Common myeloid progenitor, CD34-positive (primary cell): ENCODE results near the gene PRKAR1B.
"Not testable (repeated sequence)": the region's sequence is repeated elsewhere in the genome, so short reads cannot be mapped to it uniquely, and the experiment has no call there.

Source experiments
- CTCF ChIA-PET: fragments of 350-600 bp; sonication (Branson Sonifier 250); formaldehyde crosslinking; loops from one replicate; lab custom pipeline; 2021; ENCODE audit warnings: antibody characterized with exemption; lab: Charles Lee
- POLR2A ChIA-PET: fragments of 350-600 bp; sonication (Branson Sonifier 250); formaldehyde crosslinking; loops from one replicate; lab custom pipeline; 2021; ENCODE audit warnings: antibody characterized with exemption; lab: Charles Lee
- DNase-seq, 3 donors: peaks; one replicate each; pipeline versions ENCODE4 v3.0.0 to v3.0.0-alpha.2; 2013
- H3K27ac ChIP-seq, 2 experiments: 1 replicate in 1 of 2; 2 replicates in 1 of 2; pipeline ENCODE4 v1.7.0; 2013; ENCODE audit warnings: inconsistent platforms in 2 of 2, low read length in 2 of 2, mild to moderate bottlenecking in 2 of 2, low read depth in 1 of 2, moderate library complexity in 1 of 2; ENCODE audit not compliant: severe bottlenecking in 2 of 2, insufficient read depth in 1 of 2, poor library complexity in 1 of 2
- H3K27me3 ChIP-seq, 5 experiments: replicated peaks in 2 of 5; 1 replicate in 3 of 5; 2 replicates in 2 of 5; pipeline versions ENCODE4 v1.6.1 to v1.7.0; 2013; ENCODE audit warnings: low read length in 4 of 5, mild to moderate bottlenecking in 2 of 5, moderate library complexity in 2 of 5, inconsistent platforms in 1 of 5; ENCODE audit not compliant: insufficient read depth in 5 of 5, control insufficient read depth in 4 of 5
- H3K36me3 ChIP-seq, 4 experiments: 1 replicate in 2 of 4; 2 replicates in 2 of 4; pipeline versions ENCODE4 v1.6.1 to v1.7.0; 2013; ENCODE audit warnings: low read length in 3 of 4, control low read depth in 1 of 4, mild to moderate bottlenecking in 1 of 4; ENCODE audit not compliant: control insufficient read depth in 4 of 4, insufficient read depth in 4 of 4
- H3K4me1 ChIP-seq, 4 experiments: 1 replicate in 3 of 4; 2 replicates in 1 of 4; pipeline versions ENCODE4 v1.6.1 to v1.7.1; 2013; ENCODE audit warnings: low read length in 3 of 4, mild to moderate bottlenecking in 3 of 4, control low read depth in 1 of 4, inconsistent platforms in 1 of 4, moderate library complexity in 1 of 4; ENCODE audit not compliant: control insufficient read depth in 4 of 4, insufficient read depth in 4 of 4; ENCODE audit errors: control extremely low read depth in 1 of 4
- H3K4me3 ChIP-seq, 7 experiments: 1 replicate in 4 of 7; 2 replicates in 3 of 7; pipeline versions ENCODE4 v1.5.1 to v1.7.0; 2013; ENCODE audit warnings: mild to moderate bottlenecking in 7 of 7, low read length in 6 of 7, moderate library complexity in 6 of 7, inconsistent platforms in 2 of 7, low read depth in 2 of 7, control low read depth in 1 of 7; ENCODE audit not compliant: insufficient read depth in 4 of 7, control insufficient read depth in 1 of 7; ENCODE audit errors: extremely low read depth in 1 of 7
- H3K9me3 ChIP-seq, 5 experiments: 1 replicate in 4 of 5; 2 replicates in 1 of 5; pipeline versions ENCODE4 v1.6.1 to v1.7.1; 2013; ENCODE audit warnings: low read length in 4 of 5, mild to moderate bottlenecking in 2 of 5, inconsistent platforms in 1 of 5, low read depth in 1 of 5, moderate library complexity in 1 of 5; ENCODE audit not compliant: control insufficient read depth in 4 of 5, insufficient read depth in 2 of 5; ENCODE audit errors: control extremely low read depth in 1 of 5
- WGBS: methylation state at CpG from one replicate; pipeline ENCODE4 v1.1.5; 2013; ENCODE audit not compliant: insufficient coverage; 5-methylcytosine and 5-hydroxymethylcytosine counted together

Gene PRKAR1B

DNA sequence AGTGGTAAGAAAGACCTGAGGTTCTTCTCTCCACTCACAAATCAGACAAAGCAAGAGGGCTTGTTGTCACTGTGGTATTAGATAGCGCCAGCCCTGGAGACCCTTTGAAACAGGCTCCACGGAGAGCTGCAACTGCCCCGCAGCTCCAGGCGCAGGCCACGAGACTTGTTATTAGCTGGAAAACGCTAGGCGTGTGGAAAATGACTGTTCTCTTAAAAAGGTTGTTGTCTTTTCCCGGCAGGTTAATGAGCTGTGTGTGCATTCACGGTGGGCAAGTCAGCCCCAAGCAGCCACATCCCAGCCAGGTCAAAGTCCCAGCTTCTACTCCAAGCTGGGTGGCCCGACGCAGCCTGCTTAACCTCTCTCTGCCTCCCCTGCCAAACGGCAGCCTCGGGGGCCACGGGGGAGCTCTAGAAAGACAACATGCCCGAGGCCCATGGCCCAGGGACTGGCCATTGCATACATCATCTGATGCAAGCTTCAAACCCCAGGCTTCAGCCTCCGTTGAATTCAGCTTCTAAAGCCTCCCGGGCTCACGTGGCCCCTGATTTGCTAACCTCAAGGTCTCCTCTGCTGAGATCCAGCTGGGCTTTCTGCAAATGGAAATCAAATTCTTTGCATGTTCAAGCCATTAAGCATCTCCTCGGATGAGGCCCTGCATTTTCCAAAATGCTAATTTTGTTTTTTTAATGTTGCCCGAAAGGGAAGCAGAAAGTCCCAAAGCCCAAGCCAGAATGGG lies 61.9 kb downstream of the PRKAR1B start:
- DNase-seq: no peak
- 97% methylated on average over 13 of the region's 20 CpGs for WGBS
- Histone ChIP-seq H3K36me3 (no peaks in the 10 kb centered on the region), H3K27ac (no peak overlapping the region), H3K27me3 (no peaks in the 10 kb centered on the region), H3K9me3 (no peaks in the 10 kb centered on the region), H3K4me1 (peaks cover 0 to 16% (median 12%) of the 10 kb centered on the region in 4 experiments), H3K4me3 (no peak overlapping the region)
- CTCF ChIA-PET: interaction anchor here (1.7 kb wide), 1 partner anchor 28 kb away, joined by 5 read pairs; no protein-coding TSS in a partner anchor
- POLR2A ChIA-PET: no interaction called here

DNA sequence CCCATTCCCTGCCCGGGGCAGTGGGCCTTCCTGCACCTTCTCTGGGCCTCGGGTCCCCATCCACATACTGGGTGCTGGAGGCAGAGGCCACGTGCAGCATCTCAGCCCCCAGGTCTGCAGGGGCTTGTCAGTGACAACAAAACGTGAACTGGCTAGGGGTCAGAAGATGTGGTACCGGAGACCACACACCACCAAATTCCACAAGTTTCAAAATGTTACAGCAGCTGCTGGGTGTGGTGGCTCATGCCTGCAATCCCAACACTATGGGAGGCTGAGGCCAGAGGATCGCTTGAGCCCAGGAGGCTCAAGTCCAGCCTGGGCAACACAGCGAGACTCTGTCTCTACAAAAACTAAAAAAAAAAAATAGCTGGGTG lies 62.7 kb downstream of the PRKAR1B start:
- CTCF ChIA-PET: interaction anchor here (1.7 kb wide), 1 partner anchor 27 kb away, joined by 5 read pairs; no protein-coding TSS in a partner anchor
- peaks cover 0 to 16% (median 12%) of the 10 kb centered on the region in 4 experiments for H3K4me1 ChIP-seq
- no peak overlapping the region for H3K4me3 ChIP-seq
- H3K36me3 ChIP-seq: no peaks in the 10 kb centered on the region
- WGBS: 96% methylated on average over 4 of the region's 7 CpGs
- POLR2A ChIA-PET: no interaction called here
- no peaks in the 10 kb centered on the region for H3K27me3 ChIP-seq
- H3K27ac ChIP-seq: no peak overlapping the region
- H3K9me3 ChIP-seq: no peaks in the 10 kb centered on the region
- no peak for DNase-seq

DNA sequence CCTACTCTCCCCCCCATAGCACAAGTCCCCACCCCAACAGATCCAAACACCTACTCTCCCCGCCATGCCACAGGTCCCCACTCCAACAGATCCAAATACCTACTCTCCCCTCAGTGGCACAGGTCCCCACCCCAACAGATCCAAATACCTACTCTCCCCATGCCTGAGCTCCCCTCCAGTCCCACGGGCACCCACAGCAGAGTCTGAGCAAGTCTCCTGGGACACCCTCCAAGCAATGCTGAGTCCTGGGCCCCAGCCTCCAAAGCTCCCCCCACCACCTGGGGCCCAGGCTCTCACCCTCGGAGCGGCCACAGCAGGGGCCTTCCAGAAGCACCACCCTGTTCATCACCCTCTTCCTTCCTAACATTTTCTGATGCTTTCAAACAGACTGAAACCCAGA lies 64.5 kb downstream of the PRKAR1B start:
- WGBS: 95% methylated on average over 3 of the region's 4 CpGs
- DNase-seq: no peak
- Histone ChIP-seq H3K36me3 (no peaks in the 10 kb centered on the region), H3K27ac (no peak overlapping the region), H3K4me1 (peaks cover 0 to 4% (median 3%) of the 10 kb centered on the region in 4 experiments), H3K27me3 (no peaks in the 10 kb centered on the region), H3K4me3 (no peak overlapping the region), H3K9me3 (no peaks in the 10 kb centered on the region)
- CTCF ChIA-PET: no interaction called here
- POLR2A ChIA-PET: no interaction called here

DNA sequence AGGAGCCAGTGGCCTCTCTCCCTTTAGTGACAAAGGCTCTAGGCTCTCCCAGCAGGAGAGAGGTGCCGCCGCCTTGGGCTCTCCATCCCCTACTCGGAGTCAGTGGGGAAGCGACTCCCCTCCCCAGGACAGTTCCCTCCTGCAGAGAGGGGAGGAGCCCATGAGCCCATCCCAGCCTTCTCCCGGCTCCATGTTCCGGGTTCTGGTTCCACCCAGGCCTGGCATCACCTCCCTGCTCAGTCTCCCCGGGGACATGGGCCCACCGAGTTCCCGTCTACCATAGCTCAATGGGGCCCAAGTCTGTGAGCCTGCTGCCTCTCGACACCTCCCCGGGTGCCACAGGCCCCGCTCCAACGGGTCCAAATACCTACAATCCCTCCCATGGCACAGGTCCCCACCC lies 67.1 kb downstream of the PRKAR1B start:
- POLR2A ChIA-PET: no interaction called here

DNA sequence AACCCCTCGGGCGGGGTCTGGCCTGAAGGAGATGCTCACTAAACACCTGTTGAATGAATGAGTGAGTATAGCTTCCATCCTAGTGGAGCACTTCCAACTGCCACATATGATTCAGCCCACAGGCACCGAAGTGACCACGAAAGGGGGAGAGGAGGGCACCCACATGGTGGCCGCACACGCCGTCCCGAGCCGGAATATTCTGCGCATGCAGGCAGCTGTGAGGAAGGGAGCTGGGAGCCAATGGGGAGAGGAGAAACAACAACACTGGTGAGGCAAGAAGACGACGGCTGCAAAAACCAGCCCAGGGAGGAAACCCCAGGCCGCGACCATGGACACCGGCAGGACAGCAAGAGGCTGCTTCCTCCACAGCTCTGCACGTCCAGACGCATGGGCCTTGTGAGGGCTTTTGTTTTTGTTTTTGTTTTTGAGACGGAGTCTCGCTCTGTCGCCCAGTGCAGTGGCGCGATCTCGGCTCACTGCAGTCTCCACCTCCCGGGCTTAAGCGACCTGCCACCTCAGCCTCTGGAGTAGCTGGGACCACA lies 67.7 kb downstream of the PRKAR1B start:
- CTCF ChIA-PET: no interaction called here
- POLR2A ChIA-PET: no interaction called here
- Histone ChIP-seq H3K4me3 (no peak overlapping the region), H3K9me3 (no peaks in the 10 kb centered on the region), H3K27ac (no peak overlapping the region), H3K4me1 (no peaks in the 10 kb centered on the region), H3K27me3 (no peaks in the 10 kb centered on the region), H3K36me3 (no peaks in the 10 kb centered on the region)
- 98% methylated on average over 21 of the region's 25 CpGs for WGBS
- DNase-seq: no peak

More for the DNA sequence above, 67.1 kb downstream of the PRKAR1B start:
- DNase-seq: no peak
- Histone ChIP-seq H3K9me3 (no peaks in the 10 kb centered on the region), H3K4me3 (no peak overlapping the region), H3K27ac (no peak overlapping the region), H3K4me1 (no peaks in the 10 kb centered on the region), H3K27me3 (no peaks in the 10 kb centered on the region), H3K36me3 (no peaks in the 10 kb centered on the region)
- CTCF ChIA-PET: no interaction called here
- 91% methylated on average over 6 of the region's 13 CpGs for WGBS

DNA sequence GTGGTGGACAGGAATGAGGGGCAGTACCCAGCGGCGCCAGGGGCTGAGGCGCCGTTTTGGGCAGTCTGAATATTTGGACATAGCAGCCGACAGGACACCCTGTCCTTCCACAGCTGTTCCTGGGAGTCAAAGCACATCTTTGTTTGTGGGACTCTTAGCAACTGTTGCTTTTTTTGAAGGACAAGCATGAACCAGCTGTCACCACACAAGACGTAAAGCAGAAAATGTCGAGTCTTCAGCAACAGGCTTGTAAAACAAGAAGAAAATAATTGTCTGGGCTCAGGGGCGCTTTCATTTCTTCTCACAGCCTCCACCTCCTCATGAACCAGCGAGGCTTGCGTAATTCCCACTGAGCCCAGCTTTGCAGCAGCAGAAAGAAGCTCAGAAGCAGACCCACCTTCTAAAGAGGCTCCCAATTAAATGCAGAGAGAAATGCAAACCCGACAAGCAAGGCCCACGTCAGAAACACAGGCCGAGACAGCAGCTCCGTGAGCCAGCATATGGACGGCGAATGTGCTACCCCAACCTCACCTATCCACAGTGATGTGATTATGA lies 69.4 kb downstream of the PRKAR1B start:
- POLR2A ChIA-PET: no interaction called here
- DNase-seq: no peak
- no peak overlapping the region for H3K27ac ChIP-seq
- 96% methylated on average over 10 of the region's 16 CpGs for WGBS
- H3K9me3 ChIP-seq: peaks cover 0 to 9% (median 4%) of the 10 kb centered on the region in 5 experiments
- H3K36me3 ChIP-seq: peaks cover 0 to 3% (median 0%) of the 10 kb centered on the region in 4 experiments
- no peaks in the 10 kb centered on the region for H3K4me1 ChIP-seq
- no peaks in the 10 kb centered on the region for H3K27me3 ChIP-seq
- CTCF ChIA-PET: interaction anchor here (1.4 kb wide), 1 partner anchor 11 kb away, joined by 3 read pairs; no protein-coding TSS in a partner anchor
- H3K4me3 ChIP-seq: no peak overlapping the region

DNA sequence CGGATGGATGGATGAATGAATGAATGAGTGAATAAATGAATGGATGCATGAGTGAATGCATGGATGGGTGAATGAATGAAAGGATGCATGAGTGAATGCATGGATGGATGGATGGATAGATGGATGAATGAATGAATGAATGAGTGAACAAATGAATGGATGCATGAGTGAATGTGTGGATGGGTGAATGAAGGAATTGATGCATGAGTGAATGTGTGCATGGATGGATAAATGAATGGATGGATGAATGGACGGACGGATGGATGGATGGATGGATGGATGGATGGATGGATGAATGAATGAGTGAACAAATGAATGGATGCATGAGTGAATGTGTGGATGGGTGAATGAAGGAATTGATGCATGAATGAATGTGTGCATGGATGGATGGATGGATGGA lies 70.1 kb downstream of the PRKAR1B start:
- peaks cover 0 to 14% (median 4%) of the 10 kb centered on the region in 5 experiments for H3K9me3 ChIP-seq
- H3K4me1 ChIP-seq, POLR2A ChIA-PET, H3K27ac ChIP-seq, DNase-seq, H3K27me3 ChIP-seq, CTCF ChIA-PET, H3K4me3 ChIP-seq, H3K36me3 ChIP-seq: not testable (repeated sequence)
- 93% methylated on average over 3 of the region's 3 CpGs for WGBS
